Stimulated activated CD4-positive, alpha-beta T cell treated with anti-CD3 and anti-CD28 coated beads, Interleukin-12 subunit alpha, Interleukin-12 subunit beta, amount 100 ng/mL, for 4 hours (primary cell): ENCODE measurements around the gene CCNA2.

Experiments
- DNase-seq: peaks from one replicate; pipeline ENCODE4 v3.0.0-alpha.2; 2020

CCNA2 gene

DNA sequence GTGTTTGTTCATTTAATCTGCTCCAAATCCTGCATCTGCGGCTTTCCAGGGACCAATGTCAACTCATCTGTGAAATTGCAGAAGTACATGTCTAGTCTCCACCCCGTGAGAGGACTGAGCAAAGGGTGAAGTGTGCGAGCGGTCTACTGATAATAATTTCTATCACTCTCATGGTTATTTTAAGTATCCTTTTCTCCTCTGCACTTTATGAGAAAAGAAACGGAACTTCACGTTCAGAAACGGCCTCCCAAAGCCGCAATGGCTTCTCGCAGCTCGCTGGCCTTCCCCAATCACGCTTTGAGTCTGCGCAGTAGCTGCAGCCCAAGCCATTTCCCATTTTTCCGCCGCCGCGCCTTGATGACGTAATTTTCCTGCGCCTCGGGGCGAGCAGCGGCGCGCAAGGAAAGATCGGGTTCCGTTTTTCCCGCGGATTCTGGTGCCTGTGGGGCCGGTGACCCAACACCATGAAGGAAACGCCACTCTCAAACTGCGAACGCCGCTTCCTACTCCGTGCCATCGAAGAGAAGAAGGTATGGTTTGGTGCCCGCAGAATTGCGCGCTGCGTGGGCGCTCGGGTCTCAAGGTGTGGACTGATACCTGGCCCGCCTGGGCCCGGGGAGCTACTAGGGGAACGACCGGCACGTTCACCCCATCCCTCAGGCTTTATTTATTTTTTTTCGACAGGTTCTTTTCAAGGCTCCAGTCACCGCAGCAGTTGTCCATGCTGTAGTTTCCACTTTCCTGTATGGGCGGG lies 22.5 kb downstream of the CCNA2 start, which contains the start of gene EXOSC9:
Gene EXOSC9, plus strand, starts transcription at position 363 of the 754 bp plus-strand sequence. Its CDS starts 102 bp downstream, at position 465.
- peak; percentile 95 for DNase-seq

- DNase-seq = no peak
These were observed 23.1 kb downstream of the CCNA2 start for GRCh38 chr4:121800638-121800960.

- no peak for DNase-seq
These were observed 23.7 kb downstream of the CCNA2 start for GRCh38 chr4:121799867-121800501.

- DNase-seq = no peak
These were observed 24.4 kb downstream of the CCNA2 start for GRCh38 chr4:121799208-121799823.

DNA sequence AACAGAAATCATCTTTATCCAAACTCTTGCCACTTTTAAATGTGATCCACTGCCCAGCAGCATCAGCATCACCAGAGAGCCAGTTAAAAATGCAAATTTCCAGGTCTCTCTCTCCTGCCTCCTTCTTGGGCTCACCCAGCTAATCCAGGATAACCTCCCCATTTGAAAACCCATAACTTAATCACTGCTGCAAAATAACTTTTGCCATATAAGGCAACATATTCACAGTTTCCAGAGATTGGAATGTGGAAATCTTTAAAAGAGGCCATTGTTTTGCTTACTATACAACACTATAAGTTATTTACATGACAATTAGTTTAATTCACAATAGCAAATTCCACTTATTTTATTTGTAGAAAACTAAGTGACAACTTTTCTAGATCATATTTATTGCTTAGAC lies 27.4 kb downstream of the CCNA2 start:
- no peak for DNase-seq

DNA sequence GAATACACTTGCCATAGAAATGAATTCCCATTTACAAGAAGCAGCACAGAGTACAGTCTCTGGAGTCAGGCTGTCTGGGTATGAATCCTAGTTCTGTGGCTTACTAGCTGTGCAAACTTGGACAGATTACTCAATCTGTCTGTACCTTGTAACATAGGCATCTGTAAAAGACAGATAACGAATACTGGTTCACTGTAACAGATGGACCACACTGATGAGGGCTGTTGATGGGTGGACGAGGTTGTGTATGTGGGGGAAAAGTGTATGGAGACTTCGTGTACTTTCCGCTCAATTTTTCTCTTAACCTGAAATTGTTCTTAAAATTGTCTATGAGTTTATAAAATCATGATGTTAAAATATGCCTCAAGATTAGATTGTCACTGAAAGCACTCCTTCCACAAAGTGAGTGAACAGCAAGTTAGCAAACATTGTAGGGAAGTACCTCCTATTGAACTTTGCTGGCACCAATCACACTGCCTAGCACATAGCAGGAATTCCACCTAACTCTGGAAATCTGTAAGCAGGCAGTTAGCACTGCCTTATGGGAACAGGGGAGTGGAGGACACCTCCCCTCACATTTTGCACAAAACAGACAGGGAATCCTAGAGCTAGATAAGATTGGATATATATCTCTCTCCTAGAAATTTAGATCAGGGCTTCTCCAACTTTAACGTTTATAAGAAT lies 29.0 kb downstream of the CCNA2 start:
- DNase-seq = no peak

- no peak for DNase-seq
These were observed 30.7 kb downstream of the CCNA2 start for GRCh38 chr4:121792966-121793365.

- DNase-seq = no peak
These were observed 32.2 kb downstream of the CCNA2 start for GRCh38 chr4:121791481-121791880.

GRCh38 chr4:121790976-121791375 lies 32.7 kb downstream of the CCNA2 start:
- no peak for DNase-seq

DNA sequence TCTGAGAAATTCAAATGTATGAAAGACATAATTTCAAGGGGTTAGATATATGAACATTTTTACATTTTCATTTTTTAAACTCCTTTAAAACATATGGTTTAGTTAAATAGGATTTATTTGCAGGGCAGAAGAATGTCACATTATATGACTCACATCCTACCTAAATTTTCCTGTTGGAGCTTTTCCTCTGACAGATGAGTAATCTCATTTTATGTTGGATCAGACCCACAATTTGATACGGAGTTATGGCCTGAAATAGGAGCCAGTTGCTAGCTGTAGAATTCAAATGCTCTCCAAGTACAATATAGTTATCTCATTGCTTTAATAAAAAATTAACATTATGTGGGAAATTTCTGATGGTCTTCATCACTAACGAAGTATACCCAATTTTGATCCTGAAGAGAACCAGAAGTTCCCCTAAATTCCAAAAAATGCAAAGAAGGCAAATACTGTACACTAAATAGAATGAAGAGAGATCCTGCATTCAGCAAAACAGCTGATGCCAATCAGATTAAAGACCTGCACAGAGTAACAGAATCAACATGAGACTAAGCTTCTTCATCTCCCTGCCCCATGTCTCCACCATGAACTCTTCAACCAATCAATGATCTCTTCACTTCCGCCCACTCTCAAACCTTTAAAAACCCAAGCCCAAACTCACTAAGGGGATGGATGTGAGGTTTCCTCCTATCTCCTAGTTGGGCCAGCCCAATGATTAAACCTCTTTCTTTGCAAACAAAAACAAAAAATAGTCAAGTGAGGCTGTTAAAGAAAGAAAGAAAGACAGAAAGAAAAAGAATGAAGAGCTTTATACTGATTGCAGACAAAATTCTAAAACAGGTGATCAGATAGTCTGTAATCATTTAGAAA lies 33.5 kb downstream of the CCNA2 start:
- no peak for DNase-seq

DNA sequence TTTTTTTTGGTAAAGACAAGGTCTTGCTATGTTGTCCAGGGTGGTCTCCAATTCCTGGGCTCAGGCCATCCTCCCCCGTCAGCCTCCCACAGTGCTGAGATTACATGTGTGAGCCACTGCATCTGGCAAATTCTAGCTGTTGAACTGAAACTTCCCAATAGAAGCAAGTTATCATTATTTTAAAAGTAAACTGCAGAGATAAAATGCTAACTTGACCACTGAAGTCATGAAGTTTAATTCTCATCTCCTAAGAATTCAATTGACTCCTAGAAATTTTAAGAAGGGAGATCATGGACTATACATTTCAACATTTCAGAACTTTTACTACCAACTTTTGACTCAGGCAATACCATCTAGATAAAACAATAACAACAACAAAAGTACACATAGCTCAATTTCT lies 34.2 kb downstream of the CCNA2 start:
- no peak for DNase-seq

DNA sequence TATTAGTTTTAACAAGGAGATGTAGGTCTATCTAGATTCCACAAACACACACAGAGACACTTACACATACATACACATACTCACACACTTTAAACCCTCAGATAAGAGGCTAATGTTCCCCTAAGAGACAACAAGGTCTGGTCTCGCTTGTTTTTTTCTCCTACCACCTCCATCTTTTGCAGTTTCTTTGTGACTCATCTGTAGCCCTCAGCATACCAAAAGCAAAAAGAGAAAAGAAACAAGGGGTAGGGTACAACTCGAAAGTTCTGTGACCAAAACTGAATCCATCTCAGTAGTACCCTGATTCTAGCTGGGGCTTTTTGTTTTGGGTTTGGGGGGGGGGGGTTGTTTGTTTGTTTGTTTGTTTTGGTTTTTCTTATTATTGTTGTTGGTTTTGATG lies 34.8 kb downstream of the CCNA2 start:
- DNase-seq = no peak

DNA sequence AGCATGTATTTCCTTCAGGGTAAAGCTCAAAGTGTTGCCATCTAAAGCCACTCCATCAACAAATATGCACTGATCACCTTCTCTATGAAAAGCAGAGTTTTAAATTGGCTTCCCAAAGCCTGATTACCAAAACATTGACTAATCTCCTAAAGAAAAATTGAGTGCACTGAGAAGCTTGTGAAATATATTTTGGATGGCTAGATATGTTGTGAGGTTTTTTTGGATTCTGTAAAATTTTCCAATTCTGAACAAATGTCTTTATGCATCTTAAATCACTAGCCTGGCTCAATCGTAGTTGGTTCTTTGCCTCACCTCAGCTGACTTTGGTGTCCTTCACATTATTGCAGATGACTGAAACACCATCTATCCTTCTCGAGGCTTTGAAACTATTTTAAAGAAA lies 37.5 kb downstream of the CCNA2 start:
- DNase-seq = no peak

GRCh38 chr4:121785479-121785878 lies 38.2 kb downstream of the CCNA2 start:
- no peak for DNase-seq

- no peak for DNase-seq
These were observed 38.7 kb downstream of the CCNA2 start for GRCh38 chr4:121784975-121785374.

DNA sequence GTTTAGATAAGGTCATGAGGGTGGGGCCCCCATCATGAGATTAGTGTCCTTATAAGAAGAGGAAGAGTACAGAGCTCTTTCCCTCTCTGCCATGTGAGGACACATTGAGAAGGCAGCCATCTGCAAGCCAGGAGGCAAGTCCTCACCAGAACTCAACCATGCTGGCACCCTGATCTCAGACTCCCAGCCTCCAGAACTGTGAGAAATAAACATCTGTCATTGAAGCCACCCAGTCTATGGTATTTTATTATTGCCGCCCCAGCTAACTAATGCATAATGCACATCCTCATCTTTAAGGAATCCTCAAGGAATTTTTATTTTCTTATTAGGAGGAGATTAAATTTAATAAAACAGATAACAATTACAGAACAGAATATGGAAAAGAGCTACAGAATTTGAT lies 39.3 kb downstream of the CCNA2 start:
- no peak for DNase-seq

DNA sequence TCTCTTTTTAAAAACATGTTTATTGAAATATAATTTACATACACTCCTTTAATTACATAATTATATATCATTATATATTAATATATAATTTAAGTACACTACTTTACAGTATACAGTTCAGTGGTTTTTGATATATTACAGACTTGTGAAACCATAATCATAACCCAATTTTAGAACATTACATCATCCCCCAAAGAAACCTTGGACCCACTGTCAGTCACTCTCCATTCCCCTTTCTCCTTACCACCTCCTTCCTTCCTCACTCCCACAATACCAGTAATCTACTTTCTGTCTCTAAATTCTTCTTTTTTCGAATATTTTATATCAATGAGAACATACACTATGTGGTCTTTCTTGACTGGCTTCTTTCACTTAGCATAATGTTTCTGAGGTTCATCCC lies 40.5 kb downstream of the CCNA2 start:
- no peak for DNase-seq

GRCh38 chr4:121778991-121779628 lies 44.6 kb downstream of the CCNA2 start:
- DNase-seq = no peak

- no peak for DNase-seq
These were observed 46.1 kb downstream of the CCNA2 start for GRCh38 chr4:121777625-121778024.

DNA sequence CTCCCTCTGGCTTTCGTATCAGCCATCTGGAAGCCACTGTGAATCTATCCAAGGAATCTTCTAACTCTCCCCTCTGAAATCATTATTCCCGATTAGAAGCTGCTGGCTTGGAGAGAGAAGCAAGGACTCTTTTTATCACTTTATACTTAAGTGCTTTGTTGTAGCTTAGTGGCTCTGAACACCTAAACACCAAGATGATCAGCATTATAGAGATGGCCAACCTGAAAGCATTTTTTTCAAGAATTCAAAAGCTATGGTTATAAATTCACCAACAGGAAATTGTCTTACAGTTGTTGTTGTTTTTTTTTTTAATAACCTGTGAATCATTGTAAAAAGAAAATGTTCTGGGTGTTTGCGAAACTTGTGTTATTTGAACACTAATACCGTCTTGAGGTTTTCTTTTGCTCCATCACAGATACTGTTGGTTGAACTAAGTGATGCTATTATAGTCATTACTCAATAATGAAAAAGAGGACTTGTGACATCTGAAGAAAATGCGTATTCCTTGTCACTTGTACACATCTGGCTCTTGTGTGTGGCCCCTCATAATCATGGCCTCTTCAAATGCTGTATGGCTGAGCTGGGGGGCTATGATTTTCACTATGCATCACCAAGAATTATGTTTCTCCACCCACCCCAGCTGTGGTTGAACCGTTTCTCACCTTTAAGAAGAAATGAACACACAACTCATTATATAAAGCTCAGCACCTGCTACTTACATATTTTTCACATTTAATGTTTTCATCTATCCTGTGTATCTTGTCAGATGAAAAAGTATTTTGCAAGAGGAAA lies 46.9 kb downstream of the CCNA2 start:
- no peak for DNase-seq

DNA sequence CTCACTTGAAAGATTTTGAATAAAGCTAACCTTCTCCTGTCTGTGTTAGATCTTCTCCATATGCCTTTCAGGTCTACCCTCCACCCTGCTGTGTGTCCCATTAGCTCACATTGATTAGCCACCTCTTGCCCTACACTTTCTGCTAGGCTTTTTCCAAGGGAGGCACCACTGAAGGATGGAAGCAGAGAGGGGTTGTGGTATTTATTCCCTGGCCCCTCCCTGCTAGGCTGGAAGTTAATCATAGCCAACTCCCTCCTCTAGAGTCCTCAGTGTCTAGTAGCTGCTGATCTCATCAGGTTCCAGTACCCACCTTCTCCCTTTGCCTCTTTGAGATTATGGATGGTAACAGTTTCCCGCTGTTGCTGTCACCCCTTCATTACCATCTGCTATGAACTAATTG lies 49.8 kb downstream of the CCNA2 start:
- no peak for DNase-seq
